IMR-90 (cell line): ENCODE measurements around the gene FUBP3. TPM values are rescaled to one million over a fixed set of nuclear protein-coding genes. Genes with fewer than 3 reads are reported as not detected.

ENCODE experiments used
- ATAC-seq: fragments of 200-7000 bp; cut with Tn5 transposase; 2 replicates; pipeline ENCODE4 v1.9.1; 2020; ENCODE audit warnings: low read depth, mild to moderate bottlenecking, moderate library complexity
- BruUV-seq: library from RNA; stranded (reverse); fragments of 400-500 nt; replicated peaks from 2 replicates; lab custom pipeline; 2021; lab: Mats Ljungman, UMichigan
- CTCF ChIA-PET: fragments of 300-600 bp; formaldehyde crosslinking; extraction: SDS; loops from one replicate; lab custom pipeline; 2021; ENCODE audit warnings: antibody characterized with exemption; lab: Yijun Ruan, JAX
- POLR2A ChIA-PET: fragments of 300-600 bp; sonication (Branson Sonifier 250); formaldehyde crosslinking; loops from one replicate; lab custom pipeline; 2022; ENCODE audit warnings: antibody characterized with exemption; ENCODE audit not compliant: unreplicated experiment; lab: Charles Lee
- DNase-seq: peaks from one replicate; pipeline ENCODE4 v3.0.0; 2013
- H2AFZ ChIP-seq: replicated peaks from 2 replicates; pipeline ENCODE3; 2013; ENCODE audit warnings: low read length, mild to moderate bottlenecking; ENCODE audit not compliant: poor library complexity
- H2AK5ac ChIP-seq: 2 replicates; pipeline ENCODE4 v1.6.1; 2013; ENCODE audit warnings: low read depth, low read length, inconsistent platforms
- H2AK9ac ChIP-seq: replicated peaks from 2 replicates; pipeline ENCODE3; 2013; ENCODE audit warnings: mild to moderate bottlenecking, low read depth, low read length, moderate library complexity; ENCODE audit not compliant: poor library complexity
- H2BK120ac ChIP-seq: 2 replicates; pipeline ENCODE4 v1.6.1; 2013; ENCODE audit warnings: low read depth, low read length, inconsistent platforms
- H2BK15ac ChIP-seq: 3 replicates; pipeline ENCODE4 v1.6.1; 2013; ENCODE audit warnings: low read depth, low read length, inconsistent platforms
- H2BK20ac ChIP-seq: 2 replicates; pipeline ENCODE4 v1.6.1; 2013; ENCODE audit warnings: low read depth, mild to moderate bottlenecking, inconsistent platforms, low read length, moderate library complexity
- H2BK5ac ChIP-seq: 2 replicates; pipeline ENCODE4 v1.6.1; 2013; ENCODE audit warnings: mild to moderate bottlenecking, low read depth, low read length, inconsistent platforms; ENCODE audit not compliant: poor library complexity, severe bottlenecking
- H3K14ac ChIP-seq: replicated peaks from 2 replicates; pipeline ENCODE4 v1.6.1; 2013; ENCODE audit warnings: low read depth, low read length, inconsistent platforms
- H3K18ac ChIP-seq: 2 replicates; pipeline ENCODE4 v1.6.1; 2013; ENCODE audit warnings: low read depth, low read length, control low read depth
- H3K23ac ChIP-seq: 2 replicates; pipeline ENCODE4 v1.6.1; 2013; ENCODE audit warnings: low read depth, low read length, inconsistent platforms
- H3K27ac ChIP-seq: 2 replicates; pipeline ENCODE4 v1.5.1; 2013; ENCODE audit warnings: mild to moderate bottlenecking, control low read depth, low read length; ENCODE audit not compliant: insufficient read depth
- H3K27me3 ChIP-seq: 2 replicates; pipeline ENCODE4 v1.6.1; 2013; ENCODE audit warnings: low read length; ENCODE audit not compliant: control insufficient read depth, insufficient read depth
- H3K36me3 ChIP-seq: 2 replicates; pipeline ENCODE4 v1.6.1; 2013; ENCODE audit warnings: low read length, mixed read lengths; ENCODE audit not compliant: control insufficient read depth, insufficient read depth
- H3K4ac ChIP-seq: 2 replicates; pipeline ENCODE4 v1.6.1; 2013; ENCODE audit warnings: low read depth, low read length, inconsistent platforms
- H3K4me1 ChIP-seq: 2 replicates; pipeline ENCODE4 v1.6.1; 2013; ENCODE audit warnings: low read length, mixed read lengths; ENCODE audit not compliant: control insufficient read depth, insufficient read depth
- H3K4me2 ChIP-seq: 2 replicates; pipeline ENCODE4 v1.6.1; 2013; ENCODE audit warnings: low read depth, mild to moderate bottlenecking, control low read depth, low read length, moderate library complexity
- H3K4me3 ChIP-seq: 2 replicates; pipeline ENCODE4 v1.5.1; 2013; ENCODE audit warnings: low read depth, mild to moderate bottlenecking, control low read depth, low read length, moderate library complexity; ENCODE audit not compliant: insufficient read depth
- H3K56ac ChIP-seq: 2 replicates; pipeline ENCODE4 v1.6.1; 2013; ENCODE audit warnings: low read length, inconsistent platforms; ENCODE audit not compliant: insufficient read depth; ENCODE audit errors: extremely low read depth
- H3K79me1 ChIP-seq, 2 experiments: 2 replicates each; pipeline ENCODE4 v1.6.1; 2013; ENCODE audit warnings: low read length in 2 of 2, inconsistent platforms in 1 of 2, low read depth in 1 of 2
- H3K9ac ChIP-seq: 2 replicates; pipeline ENCODE4 v1.6.1; 2013; ENCODE audit warnings: low read depth, low read length, control low read depth
- H3K9me1 ChIP-seq: 2 replicates; pipeline ENCODE4 v1.6.1; 2013; ENCODE audit warnings: low read length, inconsistent platforms; ENCODE audit not compliant: insufficient read depth
- H3K9me3 ChIP-seq: 2 replicates; pipeline ENCODE4 v1.6.1; 2013; ENCODE audit warnings: low read length; ENCODE audit not compliant: control insufficient read depth, insufficient read depth
- H4K20me1 ChIP-seq: 2 replicates; pipeline ENCODE4 v1.6.1; 2013; ENCODE audit warnings: low read length, inconsistent platforms; ENCODE audit not compliant: insufficient read depth
- H4K5ac ChIP-seq: 2 replicates; pipeline ENCODE4 v1.6.1; 2013; ENCODE audit warnings: mild to moderate bottlenecking, low read depth, low read length, control low read depth
- H4K8ac ChIP-seq, 2 experiments: 2 replicates each; pipeline ENCODE4 v1.6.1; 2013; ENCODE audit warnings: low read depth in 2 of 2, low read length in 2 of 2, control low read depth in 1 of 2, inconsistent platforms in 1 of 2
- H4K91ac ChIP-seq: 2 replicates; pipeline ENCODE4 v1.6.1; 2013; ENCODE audit warnings: low read depth, low read length, inconsistent platforms; ENCODE audit not compliant: insufficient read depth
- BHLHE40 ChIP-seq: fragments of 150-350 bp; IDR thresholded peaks from 2 replicates; pipeline ENCODE4 v1.6.1; 2016; ENCODE audit warnings: mild to moderate bottlenecking, low read depth, low read length
- CHD1 ChIP-seq: IDR thresholded peaks from 2 replicates; pipeline ENCODE4 v1.6.1; 2012; ENCODE audit warnings: low read depth, low read length, improper control_type of control experiment
- FOS ChIP-seq: fragments of 150-350 bp; IDR thresholded peaks from 2 replicates; pipeline ENCODE4 v1.6.1; 2016; ENCODE audit warnings: low read depth, low read length
- POLR2A ChIP-seq: IDR thresholded peaks from 2 replicates; pipeline ENCODE4 v1.6.1; 2012; ENCODE audit warnings: mild to moderate bottlenecking, low read depth, low read length
- USF2 ChIP-seq: fragments of 150-350 bp; IDR thresholded peaks from 2 replicates; pipeline ENCODE4 v1.6.1; 2017; ENCODE audit warnings: mild to moderate bottlenecking, antibody characterized with exemption, low read length, low read depth
- WGBS, 2 experiments: methylation state at CpG; one replicate each; pipeline versions ENCODE4 v1.1.5 to v1.1.7; 2013; ENCODE audit warnings: missing lambda C conversion rate in 2 of 2; ENCODE audit not compliant: insufficient read length in 1 of 2; ENCODE audit errors: extremely low coverage in 2 of 2; 5-methylcytosine and 5-hydroxymethylcytosine counted together
- dilution Hi-C: fragments of 300-500 bp; cut with HindIII; formaldehyde crosslinking; loops from one replicate; pipeline ENCODE4 v1.14.3; 2018; ENCODE audit warnings: low sequenced_read_pairs; ENCODE audit not compliant: unreplicated experiment
- in situ Hi-C: fragments of 300-500 bp; cut with MboI; formaldehyde crosslinking; loops from 3 replicates; pipeline ENCODE4 v1.14.3; 2019; ENCODE audit warnings: low sequenced_read_pairs, inconsistent platforms, mixed read lengths
- intact Hi-C: fragments of 100-400 bp; cut with micrococcal nuclease; formaldehyde crosslinking; loops from 2 replicates; pipeline ENCODE4 v1.10.0; 2022
- polyA plus RNA-seq, 3 experiments: library from polyadenylated mRNA; depleted of rRNA; stranded (reverse); fragments of >200 nt; gene quantifications; 2 replicates each; pipeline ENCODE4 v1.2.3, GENCODE V29; 2012; ENCODE audit warnings: low replicate concordance in 1 of 3
- total RNA-seq: library from RNA; depleted of rRNA; stranded (reverse); fragments of >200 nt; gene quantifications from 2 replicates; pipeline ENCODE4 v1.2.3, GENCODE V29; 2012

FUBP3 gene
- total and polyA plus RNA-seq, 2 of the 4 experiments (the other 2 are of a cell fraction), result 32.3 to 50.1 TPM

- H3K27me3 ChIP-seq, result no peaks in the 10 kb centered on the region
- H3K36me3 ChIP-seq, result peaks cover 9% of the 10 kb centered on the region; the same call in 1 of the 2 replicates
- dilution Hi-C loops, result no loop called here
- DNase-seq, result no peak
- ChIA-PET CTCF (no interaction called here), POLR2A (no interaction called here)
- H2BK15ac ChIP-seq, result no peak overlapping the region
- no peak overlapping the region for H3K4me3 ChIP-seq
- H3K4ac ChIP-seq, result no peak overlapping the region
- H3K23ac ChIP-seq, result no peak overlapping the region
- intact Hi-C loops, result no loop called here
- peaks cover 72% of the 10 kb centered on the region for H4K20me1 ChIP-seq
- no peak overlapping the region for H2AK9ac ChIP-seq
- H3K56ac ChIP-seq, result no peak overlapping the region
- no peak overlapping the region for H4K91ac ChIP-seq
- H3K9ac ChIP-seq, result no peak overlapping the region
- H3K14ac ChIP-seq, result no peak overlapping the region
- no peak overlapping the region for H2AFZ ChIP-seq
- no peak overlapping the region for H3K27ac ChIP-seq
- ATAC-seq, result no peak
- BruUV-seq, result no TSS peak
- H3K4me2 ChIP-seq, result no peak overlapping the region
- H2BK20ac ChIP-seq, result no peak overlapping the region
- no peaks in the 10 kb centered on the region for H3K4me1 ChIP-seq
- in situ Hi-C loops, result no loop called here
- no peak overlapping the region for H2BK5ac ChIP-seq
- H4K8ac ChIP-seq, result no peak overlapping the region
- TF ChIP-seq USF2 (no peak), FOS (no peak), CHD1 (no peak), BHLHE40 (no peak), POLR2A (no peak)
- H2BK120ac ChIP-seq, result no peak overlapping the region
- H2AK5ac ChIP-seq, result no peak overlapping the region
- H3K79me1 ChIP-seq, result peaks cover 41 to 76% of the 10 kb centered on the region in 2 experiments
- H3K9me3 ChIP-seq, result no peaks in the 10 kb centered on the region
- no peak overlapping the region for H3K18ac ChIP-seq
- no peak overlapping the region for H4K5ac ChIP-seq
- H3K9me1 ChIP-seq, result peaks cover 15% of the 10 kb centered on the region
- no CpG with 5 or more reads among the region's 3 CpGs for WGBS, 2 experiments
Observed at GRCh38 chr9:130587921-130588320, 8.5 kb downstream of the FUBP3 start.
